GM19240 (cell line): ENCODE measurements around the gene IGF1R.

Source experiments
- DNase-seq: peaks from one replicate; pipeline ENCODE4 v3.0.0; 2011; ENCODE audit warnings: low spot score; ENCODE audit not compliant: insufficient read length

IGF1R gene

GRCh38 chr15:98671060-98672008, 23.0 kb downstream of the IGF1R start:
- no peak for DNase-seq

- no peak for DNase-seq
Observed at GRCh38 chr15:98673133-98673532, 24.8 kb downstream of the IGF1R start.

DNA sequence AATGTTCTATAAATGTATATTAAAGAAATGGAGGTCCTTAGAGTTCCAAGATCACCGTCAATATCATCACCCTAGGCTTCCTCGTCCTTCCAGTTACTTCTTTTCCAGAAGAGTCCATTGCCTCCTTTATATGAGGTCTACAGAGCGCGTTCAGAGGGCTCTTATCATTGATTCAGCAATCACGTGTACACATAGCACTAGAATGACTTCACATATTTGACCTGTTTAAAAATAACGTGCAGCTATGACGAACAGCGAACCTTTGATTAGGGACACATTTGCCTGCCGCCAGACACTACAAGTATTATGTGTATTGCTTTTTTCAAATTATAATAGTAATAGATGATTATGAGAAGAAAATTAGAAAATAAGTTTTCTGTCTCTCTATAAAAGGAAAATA, 26.0 kb downstream of the IGF1R start:
- DNase-seq: no peak

- DNase-seq: no peak
Observed at GRCh38 chr15:98676586-98677270, 28.4 kb downstream of the IGF1R start.

DNA sequence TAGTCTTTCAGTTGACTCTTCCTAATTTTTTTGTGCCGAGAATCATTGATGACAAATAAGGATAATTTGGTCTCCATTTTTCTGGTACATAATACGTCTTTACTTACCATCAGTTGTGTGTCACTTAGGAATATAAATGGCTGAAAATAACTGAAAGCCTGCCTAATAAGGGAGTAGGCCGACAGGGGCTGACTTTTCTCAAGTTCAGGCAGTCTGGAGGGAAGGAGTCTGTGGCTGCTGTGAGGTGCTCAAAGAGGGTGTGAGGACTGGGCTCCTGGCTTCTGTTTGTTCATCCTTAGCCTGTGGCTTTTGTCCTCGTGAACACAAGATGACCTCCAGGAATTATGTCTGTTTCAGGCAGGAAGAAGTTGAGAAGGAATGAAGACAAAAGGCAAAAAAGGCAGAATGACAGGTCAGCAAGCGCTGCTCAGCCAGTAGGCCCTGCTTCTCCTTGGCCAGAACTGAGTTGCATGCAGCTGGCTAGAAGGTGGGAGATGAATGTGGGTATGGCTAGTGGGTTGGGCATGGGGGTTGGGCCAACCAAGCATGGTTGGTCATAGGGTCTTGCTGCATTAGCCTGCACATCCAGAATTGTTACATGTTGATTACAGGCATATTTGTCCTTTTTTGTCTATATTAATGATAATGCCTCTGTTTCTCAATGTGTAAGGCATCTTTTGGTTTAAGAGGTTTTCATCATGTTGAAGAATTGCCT, 29.2 kb downstream of the IGF1R start:
- no peak for DNase-seq

- no peak for DNase-seq
Observed at GRCh38 chr15:98678484-98678883, 30.1 kb downstream of the IGF1R start.

DNA sequence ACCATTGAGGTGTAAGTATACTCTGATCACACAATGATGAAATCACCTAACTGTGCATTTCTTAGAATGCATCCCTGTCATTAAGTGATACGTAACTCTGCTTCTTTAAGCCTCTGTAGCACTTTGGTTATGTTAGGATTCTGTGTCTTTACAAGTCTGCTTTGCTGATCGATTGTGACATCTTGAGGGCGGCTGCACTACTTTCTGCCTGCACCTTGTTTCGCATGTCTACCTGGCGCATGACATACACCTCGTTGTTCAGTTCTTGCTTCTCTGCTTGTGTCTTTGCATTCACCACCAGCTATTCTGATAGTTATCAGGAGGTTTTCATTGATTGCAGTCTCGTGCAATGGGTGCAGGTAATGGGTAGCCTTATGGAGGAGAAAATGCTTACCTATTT, 32.7 kb downstream of the IGF1R start:
- no peak for DNase-seq

GRCh38 chr15:98682992-98683701, 34.8 kb downstream of the IGF1R start:
- no peak for DNase-seq

GRCh38 chr15:98683831-98684230, 35.5 kb downstream of the IGF1R start:
- no peak for DNase-seq

GRCh38 chr15:98684436-98684835, 36.1 kb downstream of the IGF1R start:
- no peak for DNase-seq

- no peak for DNase-seq
Observed at GRCh38 chr15:98684995-98685525, 36.7 kb downstream of the IGF1R start.

- no peak for DNase-seq
Observed at GRCh38 chr15:98686983-98687382, 38.6 kb downstream of the IGF1R start.

DNA sequence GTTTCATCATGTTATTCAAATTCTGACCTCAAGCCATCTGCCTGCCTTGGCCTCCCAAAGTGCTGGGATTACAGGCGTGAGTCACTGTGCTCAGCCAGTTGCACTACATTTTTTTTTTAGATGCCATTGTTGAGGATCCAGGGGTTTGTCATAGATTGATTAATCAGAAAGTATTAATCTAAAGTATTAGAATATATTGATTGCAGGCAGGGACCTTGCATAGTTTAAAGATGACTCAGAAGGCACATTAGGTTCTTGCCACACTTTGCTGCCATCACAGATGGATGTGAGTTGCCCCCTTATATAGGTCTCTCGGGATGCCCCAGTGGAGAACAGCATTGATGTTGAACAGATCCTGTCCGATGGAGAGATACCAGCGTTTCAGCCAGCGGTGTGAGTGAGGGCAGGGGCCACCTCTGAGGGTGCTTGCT, 41.1 kb downstream of the IGF1R start:
- DNase-seq: no peak

DNA sequence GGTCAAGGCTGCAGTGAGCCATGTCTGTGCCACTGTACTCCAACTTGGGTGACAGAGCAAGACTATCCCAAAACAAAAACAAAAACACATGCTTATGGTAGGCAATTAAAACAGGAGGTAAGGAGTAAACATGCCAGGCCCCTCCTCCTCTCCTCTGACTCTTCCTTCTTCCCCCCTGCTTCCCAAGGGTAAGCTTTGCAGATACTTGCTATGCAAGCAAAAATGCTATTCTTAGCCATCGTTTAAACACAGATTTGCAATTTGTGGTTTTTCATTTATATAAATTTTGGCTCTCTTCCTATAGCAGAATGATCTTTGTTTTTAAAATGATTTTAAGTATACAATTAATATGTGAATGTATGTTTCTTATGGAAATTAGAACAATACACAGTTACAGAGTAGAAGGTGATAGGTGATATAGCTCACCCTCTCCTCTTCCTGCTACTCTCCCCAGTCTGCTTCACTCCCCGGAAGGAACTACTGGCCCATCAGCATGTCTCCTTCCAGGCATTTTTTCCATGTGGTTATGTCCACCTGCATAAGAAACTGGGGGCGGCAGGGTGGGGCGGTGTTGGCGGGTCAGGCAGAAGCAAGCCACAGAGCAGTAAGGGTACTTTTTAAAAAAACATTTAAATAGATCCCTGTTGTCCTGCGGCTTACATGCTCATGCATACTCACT, 42.1 kb downstream of the IGF1R start:
- no peak for DNase-seq

GRCh38 chr15:98692213-98692612, 43.9 kb downstream of the IGF1R start:
- DNase-seq: no peak

DNA sequence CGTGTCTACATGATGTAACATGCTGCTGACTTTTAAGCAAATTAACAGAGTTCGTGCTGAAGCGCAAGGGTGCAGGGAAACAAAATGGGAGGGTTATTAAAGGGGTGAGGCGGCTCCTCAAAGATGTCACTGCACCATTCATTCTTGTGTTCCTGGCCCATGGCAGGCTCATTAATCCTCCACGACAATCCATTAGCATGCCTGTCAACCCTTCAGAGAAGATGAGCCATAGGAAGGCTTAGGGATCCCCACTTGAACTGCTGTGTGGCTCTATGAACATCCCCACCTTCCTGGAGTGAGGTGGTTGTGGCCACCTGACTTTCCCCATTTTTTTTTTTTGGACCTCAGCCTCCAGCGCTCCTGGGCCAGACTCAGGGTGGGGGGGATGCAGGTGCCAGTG, 45.8 kb downstream of the IGF1R start:
- no peak for DNase-seq

DNA sequence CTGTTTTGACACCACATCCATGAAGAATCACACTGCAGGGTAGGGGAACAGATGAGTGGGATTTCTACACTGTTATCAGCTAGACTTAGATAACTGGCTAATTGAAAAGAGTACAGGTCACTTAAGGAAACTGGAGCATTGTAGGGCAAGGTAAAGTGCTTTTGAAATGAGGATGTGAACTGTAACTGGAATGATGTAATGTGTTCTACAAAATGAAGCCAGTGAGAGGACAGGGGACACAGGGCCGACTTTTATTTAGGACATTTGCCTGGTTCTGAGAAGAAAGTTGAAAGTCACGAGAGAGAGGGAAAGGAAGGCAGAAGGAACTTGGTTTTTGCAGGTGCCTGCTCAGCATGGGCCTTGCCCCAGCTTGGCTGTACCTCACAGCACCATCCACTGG, 50.5 kb downstream of the IGF1R start:
- DNase-seq: no peak

DNA sequence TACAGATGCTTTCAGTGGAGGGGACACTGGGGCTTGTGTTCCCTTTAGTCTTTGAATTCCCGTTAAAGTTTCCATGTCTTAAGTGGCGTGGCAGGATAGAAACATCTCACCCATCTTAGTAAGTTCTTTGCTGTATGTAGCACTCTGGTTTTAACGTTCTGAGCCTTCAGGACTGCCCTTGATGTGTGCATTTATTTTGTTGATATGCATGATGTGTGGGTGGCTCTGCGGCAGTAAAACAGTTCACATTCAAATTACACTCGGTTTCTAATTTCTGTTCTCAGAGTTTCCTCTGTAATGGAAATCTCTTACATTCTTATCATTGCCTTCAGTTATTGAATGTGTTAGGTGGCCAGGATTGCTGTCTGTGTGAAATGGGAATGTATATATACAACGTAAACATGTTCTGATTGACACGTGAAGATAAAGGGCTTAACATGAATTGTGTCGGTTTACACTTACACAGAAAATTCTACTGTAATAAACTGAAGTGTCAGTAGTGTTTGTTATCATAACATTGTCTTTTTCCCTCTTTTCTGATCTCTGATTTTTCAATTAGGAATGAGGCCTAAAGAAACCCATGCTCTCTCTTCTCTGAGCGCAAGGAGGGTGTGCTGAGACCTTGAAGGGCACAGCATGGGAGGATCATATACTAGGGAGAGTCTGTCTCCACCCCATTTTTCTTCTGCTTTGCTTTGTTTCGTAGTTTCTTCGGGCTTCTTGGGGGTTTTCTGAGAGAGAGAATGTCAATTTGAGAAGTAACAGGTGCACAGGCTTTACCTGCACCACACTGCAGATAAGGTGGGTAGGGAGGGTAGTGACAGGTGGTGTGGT, 51.5 kb downstream of the IGF1R start:
- no peak for DNase-seq

GRCh38 chr15:98700519-98700918, 52.2 kb downstream of the IGF1R start:
- DNase-seq: no peak
